H9 (cell line): ENCODE data around the gene OSBPL10. TPM values are rescaled to one million over a fixed set of nuclear protein-coding genes. Genes with fewer than 3 reads are reported as not detected.

ENCODE experiments used
- DNase-seq: peaks from one replicate; pipeline ENCODE4 v3.0.0-alpha.2; 2017
- H2AFZ ChIP-seq: one replicate; pipeline ENCODE4 v1.6.1; 2013; ENCODE audit warnings: mild to moderate bottlenecking, low read length, control low read depth, moderate library complexity
- H2AK5ac ChIP-seq: 2 replicates; pipeline ENCODE4 v1.6.1; 2013; ENCODE audit warnings: low read length, control low read depth, mixed read lengths; ENCODE audit not compliant: insufficient read length
- H2BK120ac ChIP-seq: one replicate; pipeline ENCODE4 v1.6.1; 2013; ENCODE audit warnings: low read depth, mild to moderate bottlenecking, low read length, control low read depth, inconsistent platforms; ENCODE audit not compliant: poor library complexity, severe bottlenecking
- H2BK12ac ChIP-seq: 2 replicates; pipeline ENCODE4 v1.6.1; 2013; ENCODE audit warnings: low read length, control low read depth, mixed read lengths, low read depth; ENCODE audit not compliant: insufficient read length
- H2BK15ac ChIP-seq: 2 replicates; pipeline ENCODE4 v1.6.1; 2013; ENCODE audit warnings: low read depth, low read length, control low read depth
- H2BK20ac ChIP-seq: one replicate; pipeline ENCODE4 v1.6.1; 2013; ENCODE audit warnings: low read depth, mild to moderate bottlenecking, low read length, control low read depth, inconsistent platforms; ENCODE audit not compliant: poor library complexity, severe bottlenecking
- H2BK5ac ChIP-seq: 2 replicates; pipeline ENCODE4 v1.6.1; 2013; ENCODE audit warnings: low read length, control low read depth, mixed read lengths; ENCODE audit not compliant: insufficient read length
- H3K14ac ChIP-seq: 2 replicates; pipeline ENCODE4 v1.6.1; 2013; ENCODE audit warnings: low read length, control low read depth; ENCODE audit not compliant: insufficient read depth
- H3K18ac ChIP-seq: 2 replicates; pipeline ENCODE4 v1.6.1; 2013; ENCODE audit warnings: low read depth, mild to moderate bottlenecking, mixed read lengths, low read length, control low read depth; ENCODE audit not compliant: insufficient read length
- H3K23ac ChIP-seq: 2 replicates; pipeline ENCODE4 v1.6.1; 2013; ENCODE audit warnings: low read length, control low read depth, mixed read lengths, low read depth; ENCODE audit not compliant: insufficient read length
- H3K23me2 ChIP-seq: 2 replicates; pipeline ENCODE4 v1.6.1; 2013; ENCODE audit warnings: low read depth, mild to moderate bottlenecking, mixed read lengths, low read length, control low read depth; ENCODE audit not compliant: insufficient read length, poor library complexity, severe bottlenecking
- H3K27ac ChIP-seq: 2 replicates; pipeline ENCODE4 v1.5.1; 2013; ENCODE audit warnings: low read length, control low read depth, mixed read lengths, low read depth; ENCODE audit not compliant: insufficient read length
- H3K27me3 ChIP-seq: 2 replicates; pipeline ENCODE4 v1.6.1; 2013; ENCODE audit warnings: low read length, control low read depth, inconsistent platforms; ENCODE audit not compliant: insufficient read depth
- H3K4ac ChIP-seq: 2 replicates; pipeline ENCODE4 v1.6.1; 2013; ENCODE audit warnings: low read depth, mild to moderate bottlenecking, control low read depth, inconsistent platforms, low read length, moderate library complexity
- H3K4me1 ChIP-seq: 2 replicates; pipeline ENCODE4 v1.6.1; 2013; ENCODE audit warnings: low read length, control low read depth, inconsistent platforms; ENCODE audit not compliant: insufficient read depth
- H3K4me2 ChIP-seq: 2 replicates; pipeline ENCODE4 v1.6.1; 2013; ENCODE audit warnings: low read length, control low read depth, mixed read lengths; ENCODE audit not compliant: insufficient read length, insufficient read depth
- H3K56ac ChIP-seq: 2 replicates; pipeline ENCODE4 v1.6.1; 2013; ENCODE audit warnings: low read depth, mild to moderate bottlenecking, mixed read lengths, low read length, control low read depth; ENCODE audit not compliant: insufficient read length
- H3K79me1 ChIP-seq: 2 replicates; pipeline ENCODE4 v1.6.1; 2013; ENCODE audit warnings: low read depth, mild to moderate bottlenecking, moderate library complexity, low read length, control low read depth, inconsistent platforms; ENCODE audit not compliant: insufficient read depth, poor library complexity, severe bottlenecking
- H3K79me2 ChIP-seq: 2 replicates; pipeline ENCODE4 v1.6.1; 2013; ENCODE audit warnings: low read length, control low read depth, inconsistent platforms; ENCODE audit not compliant: insufficient read depth
- H3K9ac ChIP-seq: 2 replicates; pipeline ENCODE4 v1.6.1; 2013; ENCODE audit warnings: low read length, control low read depth, mixed read lengths; ENCODE audit not compliant: insufficient read length; ENCODE audit errors: extremely low read depth
- H3K9me3 ChIP-seq: one replicate; pipeline ENCODE4 v1.6.1; 2013; ENCODE audit warnings: low read depth, low read length, inconsistent platforms; ENCODE audit not compliant: control insufficient read depth
- H3T11ph ChIP-seq: one replicate; pipeline ENCODE4 v1.6.1; 2013; ENCODE audit warnings: mild to moderate bottlenecking, low read length, control low read depth, inconsistent platforms
- H4K20me1 ChIP-seq: one replicate; pipeline ENCODE4 v1.6.1; 2013; ENCODE audit not compliant: control insufficient read depth, insufficient read length, insufficient read depth
- H4K5ac ChIP-seq: 2 replicates; pipeline ENCODE4 v1.6.1; 2013; ENCODE audit warnings: low read depth, mild to moderate bottlenecking, mixed read lengths, low read length, control low read depth; ENCODE audit not compliant: insufficient read length
- H4K8ac ChIP-seq: replicated peaks from 2 replicates; pipeline ENCODE4 v1.6.1; 2013; ENCODE audit warnings: low read length, control low read depth, mixed read lengths, low read depth; ENCODE audit not compliant: insufficient read length
- H4K91ac ChIP-seq: 2 replicates; pipeline ENCODE4 v1.6.1; 2013; ENCODE audit warnings: low read depth, mild to moderate bottlenecking, moderate library complexity, mixed read lengths, low read length, control low read depth; ENCODE audit not compliant: insufficient read length
- H3K27ac Mint-ChIP-seq, 3 experiments: 2 replicates in 2 of 3; 3 replicates in 1 of 3; pipeline ENCODE4 v1.8.0; 2020 to 2021; ENCODE audit warnings: mixed read lengths in 3 of 3, mild to moderate bottlenecking in 1 of 3, moderate library complexity in 1 of 3
- H3K27me3 Mint-ChIP-seq: 2 replicates; pipeline ENCODE4 v1.8.0; 2021; ENCODE audit warnings: low read depth, mild to moderate bottlenecking, moderate library complexity, mixed read lengths
- H3K36me3 Mint-ChIP-seq, 3 experiments: 2 replicates in 2 of 3; 3 replicates in 1 of 3; pipeline ENCODE4 v1.8.0; 2020 to 2021; ENCODE audit warnings: low read depth in 3 of 3, mixed read lengths in 3 of 3; ENCODE audit not compliant: insufficient read depth in 1 of 3
- H3K4me1 Mint-ChIP-seq, 2 experiments: 2 replicates each; pipeline ENCODE4 v1.8.0; 2020; ENCODE audit warnings: mixed read lengths in 2 of 2
- H3K4me3 Mint-ChIP-seq, 2 experiments: 2 replicates in 1 of 2; 3 replicates in 1 of 2; pipeline ENCODE4 v1.8.0; 2020 to 2021; ENCODE audit warnings: mild to moderate bottlenecking in 2 of 2, mixed read lengths in 2 of 2, moderate library complexity in 1 of 2
- H3K9me3 Mint-ChIP-seq, 2 experiments: 2 replicates in 1 of 2; 3 replicates in 1 of 2; pipeline ENCODE4 v1.8.0; 2020; ENCODE audit warnings: mild to moderate bottlenecking in 2 of 2, mixed read lengths in 2 of 2, moderate library complexity in 1 of 2
- WGBS: extraction: QIAGEN DNeasy Blood & Tissue Kit; methylation state at CpG from one replicate; pipeline ENCODE4 v1.1.7; 2013; ENCODE audit warnings: missing lambda C conversion rate, low lambda C conversion rate, mixed read lengths; ENCODE audit not compliant: insufficient read length; ENCODE audit errors: extremely low coverage; 5-methylcytosine and 5-hydroxymethylcytosine counted together
- total RNA-seq: library from RNA; stranded (reverse); gene quantifications from 2 replicates; pipeline ENCODE4 v1.2.1, GENCODE V29; 2021
- TF ChIP-seq, protein P1 (sequence below): fragments of 200-600 bp; sonication (generic); conservative IDR thresholded peaks from 3 replicates; pipeline ENCODE4 v1.8.0; 2021; ENCODE audit warnings: antibody characterized with exemption, mild to moderate bottlenecking

OSBPL10 gene
- total RNA-seq, 1 experiment from 2014 or later, result 42.7 TPM

DNA sequence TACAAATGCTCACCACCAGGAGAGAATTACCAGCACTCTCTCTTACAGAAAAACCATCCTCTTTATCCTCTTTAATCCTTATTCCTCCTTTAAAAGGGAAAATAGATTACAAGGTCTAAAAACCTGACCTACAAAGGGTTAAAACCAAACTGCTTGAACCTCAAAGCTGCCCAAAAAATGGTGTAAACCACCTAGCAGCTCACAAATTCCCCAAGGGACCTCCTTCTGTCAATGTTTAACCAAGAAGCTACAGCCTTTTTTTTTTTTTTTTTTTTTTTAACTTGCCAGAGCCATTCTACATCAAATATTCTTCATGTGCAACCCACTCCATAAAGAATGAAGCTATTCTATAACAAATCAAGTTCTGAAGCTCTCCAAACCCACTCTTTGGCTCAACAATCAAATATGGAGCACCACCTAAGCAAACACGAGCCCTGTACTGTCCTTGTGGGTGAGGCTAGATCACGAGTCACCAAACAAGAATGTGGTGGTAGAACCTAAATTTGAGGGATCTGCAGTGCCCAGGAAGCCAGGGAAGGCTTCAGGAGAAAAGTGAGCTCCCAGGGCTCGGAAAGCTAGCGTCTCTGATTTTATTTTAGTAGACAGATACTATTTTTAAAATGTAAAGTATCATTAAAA is 20.1 kb downstream of the OSBPL10 start:
- no peak overlapping the region for H3K56ac ChIP-seq
- peak overlapping the region; percentile 9 for H2BK5ac ChIP-seq
- peaks cover 9% of the 10 kb centered on the region; the same call in 1 of the 2 replicates for H3K4me1 ChIP-seq
- no peaks in the 10 kb centered on the region for H3K27me3 Mint-ChIP-seq
- H2BK120ac ChIP-seq, result no peak overlapping the region
- H2AFZ ChIP-seq, result no peak overlapping the region
- no peak overlapping the region for H3K14ac ChIP-seq
- H3K9me3 Mint-ChIP-seq, result peaks cover 3 to 8% of the 10 kb centered on the region in 2 experiments
- peaks cover 4% of the 10 kb centered on the region for H3K23me2 ChIP-seq
- no peaks in the 10 kb centered on the region for H3K79me1 ChIP-seq
- H3K27ac ChIP-seq, result peak overlapping the region; percentile 94
- H2AK5ac ChIP-seq, result no peak overlapping the region
- peak overlapping the region; percentile 55 to 79 for H3K4me3 Mint-ChIP-seq
- no peak overlapping the region for H4K8ac ChIP-seq
- peaks cover 2% of the 10 kb centered on the region for H3K9me3 ChIP-seq
- no peaks in the 10 kb centered on the region for H3K27me3 ChIP-seq
- TF ChIP-seq, protein P1, sequence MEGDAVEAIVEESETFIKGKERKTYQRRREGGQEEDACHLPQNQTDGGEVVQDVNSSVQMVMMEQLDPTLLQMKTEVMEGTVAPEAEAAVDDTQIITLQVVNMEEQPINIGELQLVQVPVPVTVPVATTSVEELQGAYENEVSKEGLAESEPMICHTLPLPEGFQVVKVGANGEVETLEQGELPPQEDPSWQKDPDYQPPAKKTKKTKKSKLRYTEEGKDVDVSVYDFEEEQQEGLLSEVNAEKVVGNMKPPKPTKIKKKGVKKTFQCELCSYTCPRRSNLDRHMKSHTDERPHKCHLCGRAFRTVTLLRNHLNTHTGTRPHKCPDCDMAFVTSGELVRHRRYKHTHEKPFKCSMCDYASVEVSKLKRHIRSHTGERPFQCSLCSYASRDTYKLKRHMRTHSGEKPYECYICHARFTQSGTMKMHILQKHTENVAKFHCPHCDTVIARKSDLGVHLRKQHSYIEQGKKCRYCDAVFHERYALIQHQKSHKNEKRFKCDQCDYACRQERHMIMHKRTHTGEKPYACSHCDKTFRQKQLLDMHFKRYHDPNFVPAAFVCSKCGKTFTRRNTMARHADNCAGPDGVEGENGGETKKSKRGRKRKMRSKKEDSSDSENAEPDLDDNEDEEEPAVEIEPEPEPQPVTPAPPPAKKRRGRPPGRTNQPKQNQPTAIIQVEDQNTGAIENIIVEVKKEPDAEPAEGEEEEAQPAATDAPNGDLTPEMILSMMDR, result no peak
- peaks cover 32% of the 10 kb centered on the region; the same call in 1 of the 2 replicates for H3K79me2 ChIP-seq
- H3K36me3 Mint-ChIP-seq, result peaks cover 8 to 14% (median 10%) of the 10 kb centered on the region in 3 experiments
- H3K4me2 ChIP-seq, result peak overlapping the region; percentile 55
- H4K5ac ChIP-seq, result no peak overlapping the region
- no peak overlapping the region for H3K23ac ChIP-seq
- WGBS, result no CpG with 5 or more reads among the region's 4 CpGs
- peak overlapping the region; percentile 94 to 100 (median 99) for H3K27ac Mint-ChIP-seq
- no peak overlapping the region for H2BK20ac ChIP-seq
- no peak overlapping the region for H4K91ac ChIP-seq
- H4K20me1 ChIP-seq, result no peaks in the 10 kb centered on the region
- DNase-seq, result no peak
- H2BK15ac ChIP-seq, result no peak overlapping the region
- no peak overlapping the region for H3K18ac ChIP-seq
- no peak overlapping the region for H3K9ac ChIP-seq
- H2BK12ac ChIP-seq, result no peak overlapping the region
- no peak overlapping the region for H3K4ac ChIP-seq
- H3T11ph ChIP-seq, result no peak overlapping the region
- H3K4me1 Mint-ChIP-seq, result peaks cover 53% of the 10 kb centered on the region in 2 experiments
